HCT116 (cell line): ENCODE data around the gene NLRP12. TPM values are rescaled to one million over a fixed set of nuclear protein-coding genes. Genes with fewer than 3 reads are reported as not detected.
A peak's percentile ranks its signal among the peaks of the same experiment; 100 is the strongest.
"Not testable (repeated sequence)": the region's sequence is repeated elsewhere in the genome, so short reads cannot be mapped to it uniquely, and the experiment has no call there.

Experiments used
- ATAC-seq: fragments of 200-7000 bp; cut with Tn5 transposase; 2 replicates; pipeline ENCODE4 v1.9.1; 2020; ENCODE audit warnings: mild to moderate bottlenecking, moderate library complexity
- BruUV-seq: library from RNA; stranded (reverse); fragments of 400-500 nt; replicated peaks from 2 replicates; lab custom pipeline; 2021; lab: Mats Ljungman, UMichigan
- CTCF ChIA-PET: fragments of 300-600 bp; sonication (Branson Sonifier 250); formaldehyde crosslinking; loops from one replicate; lab custom pipeline; 2021; ENCODE audit warnings: antibody characterized with exemption; lab: Charles Lee
- POLR2A ChIA-PET: fragments of 300-600, 350-600 bp; sonication (Branson Sonifier 250); formaldehyde crosslinking; loops from one replicate; lab custom pipeline; 2021; ENCODE audit warnings: antibody characterized with exemption; lab: Charles Lee
- RAD21 ChIA-PET, 2 experiments: fragments of 300-600 bp; sonication (Branson Sonifier 250); formaldehyde crosslinking; loops; one replicate each; lab custom pipeline; 2023; ENCODE audit warnings: low total read pairs in 2 of 2; ENCODE audit not compliant: uncharacterized antibody in 2 of 2, unreplicated experiment in 2 of 2, low non-redundant PET in 1 of 2; lab: Charles Lee
- DNase-seq: peaks from one replicate; pipeline ENCODE4 v3.0.0-alpha.2; 2010; ENCODE audit warnings: low read depth, low spot score
- H2AFZ ChIP-seq: fragments of 200-600 bp; shearing (Covaris generic), sonication (generic); 2 replicates; pipeline ENCODE4 v1.6.1; 2017; ENCODE audit warnings: low read depth, mixed run types, mixed read lengths, antibody characterized with exemption, low read length; ENCODE audit not compliant: poor library complexity, severe bottlenecking
- H3K27ac ChIP-seq: 2 replicates; pipeline ENCODE4 v1.5.1; 2012; ENCODE audit warnings: low read depth, low read length
- H3K27me3 ChIP-seq: fragments of 200-600 bp; sonication (generic); 2 replicates; pipeline ENCODE4 v1.6.1; 2016; ENCODE audit warnings: mixed run types, low read length, mixed read lengths; ENCODE audit not compliant: insufficient read depth
- H3K36me3 ChIP-seq, 2 experiments: fragments of 200-500 bp in 1 of 2; fragments of 200-600 bp in 1 of 2; sonication (Bioruptor generic) in 1 of 2; sonication (generic) in 1 of 2; 2 replicates each; pipeline versions ENCODE4 v1.5.1 to v1.6.1; 2014 to 2016; ENCODE audit warnings: low read length in 2 of 2, inconsistent platforms in 1 of 2, mixed read lengths in 1 of 2, mixed run types in 1 of 2; ENCODE audit not compliant: insufficient read depth in 2 of 2, control insufficient read depth in 1 of 2
- H3K4me1 ChIP-seq, 2 experiments: fragments of 200-600 bp in 1 of 2; sonication (generic) in 1 of 2; 2 replicates each; pipeline versions ENCODE4 v1.5.1 to v1.6.1; 2012 to 2017; ENCODE audit warnings: low read length in 2 of 2, inconsistent platforms in 1 of 2, mild to moderate bottlenecking in 1 of 2, mixed read lengths in 1 of 2, mixed run types in 1 of 2, moderate library complexity in 1 of 2; ENCODE audit not compliant: insufficient read depth in 2 of 2, control insufficient read depth in 1 of 2
- H3K4me2 ChIP-seq: fragments of 200-600 bp; sonication (generic); 2 replicates; pipeline ENCODE4 v1.6.1; 2017; ENCODE audit warnings: mixed run types, low read length, mixed read lengths
- H3K4me3 ChIP-seq, 2 experiments: fragments of 200-600 bp in 1 of 2; sonication (generic) in 1 of 2; replicated peaks in 1 of 2; 2 replicates each; pipeline ENCODE4 v1.5.1; 2011 to 2016; ENCODE audit warnings: low read length in 2 of 2, control low read depth in 1 of 2, low read depth in 1 of 2, mild to moderate bottlenecking in 1 of 2, mixed read lengths in 1 of 2, mixed run types in 1 of 2
- H3K79me2 ChIP-seq: fragments of 200-600 bp; sonication (generic); 2 replicates; pipeline ENCODE4 v1.6.1; 2017; ENCODE audit warnings: mild to moderate bottlenecking, mixed run types, low read length, moderate library complexity, mixed read lengths; ENCODE audit not compliant: insufficient read depth
- H3K9ac ChIP-seq: fragments of 200-600 bp; sonication (generic); 2 replicates; pipeline ENCODE4 v1.6.1; 2016; ENCODE audit warnings: low read length, mixed read lengths
- H3K9me2 ChIP-seq: fragments of 200-600 bp; sonication (generic), shearing (Covaris generic); 2 replicates; pipeline ENCODE4 v1.6.1; 2017; ENCODE audit warnings: mixed run types, mild to moderate bottlenecking, moderate library complexity; ENCODE audit not compliant: insufficient read depth
- H3K9me3 ChIP-seq, 2 experiments: fragments of 200-500 bp in 1 of 2; fragments of 200-600 bp in 1 of 2; sonication (Bioruptor generic) in 1 of 2; sonication (generic) in 1 of 2; 2 replicates each; pipeline ENCODE4 v1.6.1; 2014 to 2017; ENCODE audit warnings: low read length in 2 of 2, mixed read lengths in 2 of 2, inconsistent platforms in 1 of 2, low read depth in 1 of 2, mild to moderate bottlenecking in 1 of 2, mixed run types in 1 of 2, moderate library complexity in 1 of 2; ENCODE audit not compliant: control insufficient read depth in 1 of 2, insufficient read depth in 1 of 2
- H4K20me1 ChIP-seq: fragments of 200-600 bp; sonication (generic), shearing (Covaris generic); 2 replicates; pipeline ENCODE4 v1.6.1; 2017; ENCODE audit warnings: mixed run types, mild to moderate bottlenecking, moderate library complexity; ENCODE audit not compliant: insufficient read depth
- CBX3 ChIP-seq: IDR thresholded peaks from 2 replicates; pipeline ENCODE4 v1.6.1; 2012; ENCODE audit warnings: low read depth
- CEBPB ChIP-seq: IDR thresholded peaks from 2 replicates; pipeline ENCODE4 v1.6.1; 2012; ENCODE audit warnings: low read depth
- EZH2phosphoT487 ChIP-seq: fragments of 200-600 bp; IDR thresholded peaks from 2 replicates; pipeline ENCODE4 v1.6.1; 2018; ENCODE audit warnings: antibody characterized with exemption, borderline replicate concordance
- JUND ChIP-seq: IDR thresholded peaks from 2 replicates; pipeline ENCODE4 v1.6.1; 2012
- POLR2A ChIP-seq: IDR thresholded peaks from 2 replicates; pipeline ENCODE4 v1.7.0; 2011; ENCODE audit warnings: borderline replicate concordance; ENCODE audit not compliant: insufficient read depth, insufficient read length; ENCODE audit errors: extremely low read depth
- POLR2AphosphoS5 ChIP-seq: IDR thresholded peaks from 2 replicates; pipeline ENCODE4 v1.6.1; 2011; ENCODE audit warnings: mild to moderate bottlenecking, low read depth, low read length, moderate library complexity
- SIN3A ChIP-seq: IDR thresholded peaks from 2 replicates; pipeline ENCODE4 v1.6.1; 2012; ENCODE audit warnings: low read depth
- SP1 ChIP-seq: IDR thresholded peaks from 2 replicates; pipeline ENCODE4 v1.6.1; 2012; ENCODE audit warnings: low read depth
- SRF ChIP-seq: IDR thresholded peaks from 2 replicates; pipeline ENCODE4 v1.6.1; 2012; ENCODE audit warnings: low read depth
- YY1 ChIP-seq: IDR thresholded peaks from 2 replicates; pipeline ENCODE4 v1.6.1; 2011; ENCODE audit warnings: low read length, low read depth, moderate library complexity, mild to moderate bottlenecking; ENCODE audit not compliant: insufficient replicate concordance; ENCODE audit errors: extremely low read depth
- ZNF274 ChIP-seq: fragments of 200-500 bp; sonication (Bioruptor generic); IDR thresholded peaks from 2 replicates; pipeline ENCODE4 v1.6.1; 2014; ENCODE audit warnings: mild to moderate bottlenecking, low read depth, low read length, inconsistent platforms
- intact Hi-C: fragments of 100-400 bp; cut with micrococcal nuclease; formaldehyde crosslinking; loops from 2 replicates; pipeline ENCODE4 v1.10.0; 2022
- total RNA-seq: library from RNA; stranded (reverse); gene quantifications from one replicate; pipeline ENCODE4 v1.2.1, GENCODE V29; 2021; ENCODE audit not compliant: unreplicated experiment
- TF ChIP-seq, protein P1 (sequence below): IDR thresholded peaks from 2 replicates; pipeline ENCODE4 v1.6.1; 2012
- TF ChIP-seq, protein P2 (sequence below): IDR thresholded peaks from 2 replicates; pipeline ENCODE4 v1.6.1; 2012
- TF ChIP-seq, protein P3 (sequence below): IDR thresholded peaks from 2 replicates; pipeline ENCODE4 v1.6.1; 2012; ENCODE audit warnings: low read depth

Gene NLRP12
- total RNA-seq, 1 experiment from 2014 or later: 0.25 TPM

DNA sequence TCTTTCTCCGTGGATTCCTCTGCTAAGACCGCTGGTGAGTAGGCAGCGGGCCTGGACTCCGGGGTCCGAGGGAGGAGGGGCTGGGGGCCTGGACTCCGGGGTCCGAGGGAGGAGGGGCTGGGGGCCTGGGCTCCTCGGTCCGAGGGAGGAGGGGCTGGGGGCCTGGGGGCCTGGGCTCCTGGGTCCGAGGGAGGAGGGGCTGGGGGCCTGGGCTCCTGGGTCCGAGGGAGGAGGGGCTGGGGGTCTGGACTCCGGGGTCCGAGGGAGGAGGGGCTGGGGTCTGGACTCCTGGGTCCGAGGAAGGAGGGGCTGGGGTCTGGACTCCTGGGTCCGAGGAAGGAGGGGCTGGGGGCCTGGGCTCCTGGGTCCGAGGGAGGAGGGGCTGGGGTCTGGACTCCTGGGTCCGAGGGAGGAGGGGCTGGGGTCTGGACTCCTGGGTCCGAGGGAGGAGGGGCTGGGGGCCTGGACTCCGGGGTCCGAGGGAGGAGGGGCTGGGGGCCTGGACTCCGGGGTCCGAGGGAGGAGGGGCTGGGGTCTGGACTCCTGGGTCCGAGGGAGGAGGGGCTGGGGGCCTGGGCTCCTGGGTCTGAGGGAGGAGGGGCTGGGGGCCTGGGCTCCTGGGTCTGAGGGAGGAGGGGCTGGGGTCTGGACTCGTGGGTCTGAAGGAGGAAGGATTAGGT is 45.8 kb upstream of the NLRP12 start:
- H3K9me3 ChIP-seq, H2AFZ ChIP-seq, H3K9me2 ChIP-seq, CTCF ChIA-PET, BruUV-seq, DNase-seq, RAD21 ChIA-PET, H3K27me3 ChIP-seq, ATAC-seq, H4K20me1 ChIP-seq, POLR2A ChIA-PET: not testable (repeated sequence)
- Histone ChIP-seq H3K9ac (peak overlapping the region; percentile 95), H3K4me1 (peaks cover 7 to 37% of the 10 kb centered on the region in 2 experiments), H3K27ac (peak overlapping the region; percentile 80), H3K4me2 (peak overlapping the region; percentile 99), H3K79me2 (peaks cover 41% of the 10 kb centered on the region), H3K36me3 (peaks cover 15 to 19% of the 10 kb centered on the region in 2 experiments), H3K4me3 (peak overlapping the region; percentile 66 to 78)
- intact Hi-C loops: loop anchor here (5.0 kb wide), 1 partner anchor 112 kb away; no protein-coding TSS in a partner anchor

DNA sequence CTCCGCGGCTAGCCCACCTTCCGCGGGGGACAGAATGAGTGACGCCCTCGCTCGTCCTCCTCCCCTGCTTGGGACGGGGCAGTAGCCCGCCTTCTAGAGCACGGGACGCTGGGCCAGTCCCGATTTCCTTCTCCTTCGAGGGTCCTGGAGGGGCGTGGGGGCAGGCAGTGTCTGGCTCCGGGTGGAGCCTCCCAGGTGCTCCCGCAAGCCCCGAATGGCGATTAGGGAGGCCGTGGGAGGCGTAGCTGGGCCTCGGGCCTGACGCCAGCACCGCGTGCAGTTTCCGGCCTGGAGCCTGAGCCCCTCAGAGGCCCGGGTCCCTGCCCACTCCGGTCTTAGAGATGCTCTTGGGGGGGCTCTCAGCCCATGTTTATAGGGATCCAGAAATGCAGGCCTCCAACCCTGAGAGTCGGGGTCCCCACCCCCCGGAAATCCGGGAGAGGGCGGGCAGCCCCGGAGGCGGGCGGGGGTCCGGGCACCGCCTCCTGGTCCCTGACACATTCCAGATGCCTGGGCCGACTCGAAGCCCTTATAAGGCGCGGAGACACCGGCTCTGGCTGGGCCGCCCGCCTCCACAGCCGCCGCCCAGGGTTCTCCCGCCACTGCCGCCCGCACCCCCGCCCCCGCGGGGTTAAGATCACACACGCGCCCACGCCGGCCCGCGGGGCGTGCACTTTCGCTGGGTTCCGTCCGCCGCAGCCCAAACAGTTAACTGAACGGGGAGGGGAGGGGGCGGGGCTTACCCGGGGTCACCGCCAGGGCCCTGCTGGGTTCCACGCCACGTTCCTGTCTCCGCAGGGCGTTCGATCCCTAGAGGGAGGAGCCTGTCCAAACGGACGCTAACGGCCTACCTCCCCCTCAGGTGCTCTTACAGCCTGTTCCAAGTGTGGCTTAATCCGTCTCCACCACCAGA is 45.0 kb upstream of the NLRP12 start:
- no peaks in the 10 kb centered on the region for H3K9me2 ChIP-seq
- peaks cover 15 to 45% of the 10 kb centered on the region in 2 experiments for H3K4me1 ChIP-seq
- H3K4me2 ChIP-seq: peak overlapping the region; percentile 99
- RAD21 ChIA-PET: no interaction called here
- ATAC-seq (peak; percentile 55), DNase-seq (peak; percentile 61)
- peak overlapping the region; percentile 95 for H3K9ac ChIP-seq
- BruUV-seq: no TSS peak
- H4K20me1 ChIP-seq: no peaks in the 10 kb centered on the region
- H3K27ac ChIP-seq: peak overlapping the region; percentile 80
- no peaks in the 10 kb centered on the region for H3K9me3 ChIP-seq
- H3K4me3 ChIP-seq: peak overlapping the region; percentile 66 to 78
- POLR2A ChIA-PET: interaction anchor here (0.7 to 3.1 kb wide), 5 partner anchors 8 to 154 kb away, joined by 4 to 17 read pairs (median 11); partner anchors contain the start of gene PRKCG
- H3K79me2 ChIP-seq: peaks cover 38% of the 10 kb centered on the region
- CTCF ChIA-PET: interaction anchor here (3.8 kb wide), 1 partner anchor 155 kb away, joined by 21 read pairs; no protein-coding TSS in a partner anchor
- no peak overlapping the region for H2AFZ ChIP-seq
- H3K36me3 ChIP-seq: peaks cover 10 to 11% of the 10 kb centered on the region in 2 experiments; a peak in 3 of 4 replicates
- H3K27me3 ChIP-seq: no peaks in the 10 kb centered on the region
- intact Hi-C loops: loop anchor here (5.0 kb wide), 1 partner anchor 113 kb away; no protein-coding TSS in a partner anchor
- TF ChIP-seq, protein P1, sequence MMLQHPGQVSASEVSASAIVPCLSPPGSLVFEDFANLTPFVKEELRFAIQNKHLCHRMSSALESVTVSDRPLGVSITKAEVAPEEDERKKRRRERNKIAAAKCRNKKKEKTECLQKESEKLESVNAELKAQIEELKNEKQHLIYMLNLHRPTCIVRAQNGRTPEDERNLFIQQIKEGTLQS: no peak
- TF ChIP-seq SRF: no peak; the same call in 1 of the 2 replicates
- TF ChIP-seq SP1: peak; percentile 50; the same call in 1 of the 2 replicates
- no peak for TF ChIP-seq JUND
- TF ChIP-seq CBX3: no peak
- no peak for TF ChIP-seq ZNF274
- TF ChIP-seq, protein P2, sequence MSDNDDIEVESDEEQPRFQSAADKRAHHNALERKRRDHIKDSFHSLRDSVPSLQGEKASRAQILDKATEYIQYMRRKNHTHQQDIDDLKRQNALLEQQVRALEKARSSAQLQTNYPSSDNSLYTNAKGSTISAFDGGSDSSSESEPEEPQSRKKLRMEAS: peak; percentile 69
- TF ChIP-seq POLR2A: no peak
- TF ChIP-seq POLR2AphosphoS5: peak; percentile 43
- TF ChIP-seq EZH2phosphoT487: no peak
- TF ChIP-seq YY1: no peak
- TF ChIP-seq, protein P3, sequence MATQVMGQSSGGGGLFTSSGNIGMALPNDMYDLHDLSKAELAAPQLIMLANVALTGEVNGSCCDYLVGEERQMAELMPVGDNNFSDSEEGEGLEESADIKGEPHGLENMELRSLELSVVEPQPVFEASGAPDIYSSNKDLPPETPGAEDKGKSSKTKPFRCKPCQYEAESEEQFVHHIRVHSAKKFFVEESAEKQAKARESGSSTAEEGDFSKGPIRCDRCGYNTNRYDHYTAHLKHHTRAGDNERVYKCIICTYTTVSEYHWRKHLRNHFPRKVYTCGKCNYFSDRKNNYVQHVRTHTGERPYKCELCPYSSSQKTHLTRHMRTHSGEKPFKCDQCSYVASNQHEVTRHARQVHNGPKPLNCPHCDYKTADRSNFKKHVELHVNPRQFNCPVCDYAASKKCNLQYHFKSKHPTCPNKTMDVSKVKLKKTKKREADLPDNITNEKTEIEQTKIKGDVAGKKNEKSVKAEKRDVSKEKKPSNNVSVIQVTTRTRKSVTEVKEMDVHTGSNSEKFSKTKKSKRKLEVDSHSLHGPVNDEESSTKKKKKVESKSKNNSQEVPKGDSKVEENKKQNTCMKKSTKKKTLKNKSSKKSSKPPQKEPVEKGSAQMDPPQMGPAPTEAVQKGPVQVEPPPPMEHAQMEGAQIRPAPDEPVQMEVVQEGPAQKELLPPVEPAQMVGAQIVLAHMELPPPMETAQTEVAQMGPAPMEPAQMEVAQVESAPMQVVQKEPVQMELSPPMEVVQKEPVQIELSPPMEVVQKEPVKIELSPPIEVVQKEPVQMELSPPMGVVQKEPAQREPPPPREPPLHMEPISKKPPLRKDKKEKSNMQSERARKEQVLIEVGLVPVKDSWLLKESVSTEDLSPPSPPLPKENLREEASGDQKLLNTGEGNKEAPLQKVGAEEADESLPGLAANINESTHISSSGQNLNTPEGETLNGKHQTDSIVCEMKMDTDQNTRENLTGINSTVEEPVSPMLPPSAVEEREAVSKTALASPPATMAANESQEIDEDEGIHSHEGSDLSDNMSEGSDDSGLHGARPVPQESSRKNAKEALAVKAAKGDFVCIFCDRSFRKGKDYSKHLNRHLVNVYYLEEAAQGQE: no peak
- TF ChIP-seq CEBPB: no peak
- TF ChIP-seq SIN3A: peak; percentile 53; the same call in 1 of the 2 replicates
